T-cell (primary cell): Measurements from ENCODE around the gene ABCB1. TPM values are rescaled to one million over a fixed set of nuclear protein-coding genes. Genes with fewer than 3 reads are reported as not detected.

Experiments used
- ATAC-seq, 4 experiments: fragments of 200-7000 bp in 3 of 4; fragments of 150-1000 bp in 1 of 4; cut with Tn5 transposase; replicated peaks in 1 of 4; 1 replicate in 3 of 4; 2 replicates in 1 of 4; pipeline ENCODE4 v1.10.0; 2021; ENCODE audit warnings: moderate library complexity in 3 of 4, mild to moderate bottlenecking in 2 of 4, moderate number of reproducible peaks in 1 of 4
- CTCF ChIA-PET, 2 donors: fragments of 300-600 bp; sonication (Branson Sonifier 250); formaldehyde crosslinking; loops; one replicate each; lab custom pipeline; 2022; ENCODE audit warnings: antibody characterized with exemption in 2 of 2; lab: Charles Lee
- POLR2A ChIA-PET, 2 donors: fragments of 300-600 bp; sonication (Branson Sonifier 250); formaldehyde crosslinking; loops; one replicate each; lab custom pipeline; 2022; ENCODE audit warnings: antibody characterized with exemption in 2 of 2; lab: Charles Lee
- DNase-seq, 35 experiments: peaks; one replicate each; pipeline versions ENCODE4 v3.0.0 to v3.0.0-alpha.2; 2013 to 2023
- H3K27ac ChIP-seq: one replicate; pipeline ENCODE4 v1.5.1; 2013; ENCODE audit warnings: low read length
- H3K27me3 ChIP-seq, 2 experiments: replicated peaks in 1 of 2; 1 replicate in 1 of 2; 2 replicates in 1 of 2; pipeline versions ENCODE4 v1.6.1 to v1.7.0; 2013; ENCODE audit warnings: low read length in 1 of 2, mixed read lengths in 1 of 2; ENCODE audit not compliant: control insufficient read depth in 2 of 2, insufficient read depth in 2 of 2; ENCODE audit errors: extremely low read depth in 1 of 2
- H3K36me3 ChIP-seq, 2 donors: 1 replicate in 1 of 2; 2 replicates in 1 of 2; pipeline versions ENCODE4 v1.6.1 to v1.7.0; 2013; ENCODE audit warnings: low read length in 1 of 2; ENCODE audit not compliant: control insufficient read depth in 2 of 2, insufficient read depth in 1 of 2; ENCODE audit errors: extremely low read depth in 1 of 2
- H3K4me1 ChIP-seq, 2 experiments: 1 replicate in 1 of 2; 2 replicates in 1 of 2; pipeline versions ENCODE4 v1.6.1 to v1.7.0; 2013; ENCODE audit warnings: low read length in 2 of 2, mixed read lengths in 1 of 2; ENCODE audit not compliant: insufficient read depth in 2 of 2, control insufficient read depth in 1 of 2; ENCODE audit errors: extremely low read depth in 1 of 2
- H3K4me3 ChIP-seq, 2 donors: 1 replicate in 1 of 2; 2 replicates in 1 of 2; pipeline versions ENCODE4 v1.5.1 to v1.7.0; 2013; ENCODE audit warnings: mild to moderate bottlenecking in 2 of 2, low read length in 1 of 2, moderate library complexity in 1 of 2; ENCODE audit not compliant: control insufficient read depth in 1 of 2; ENCODE audit errors: extremely low read depth in 1 of 2
- H3K9me3 ChIP-seq: 2 replicates; pipeline ENCODE4 v1.7.0; 2013
- H3K27ac Mint-ChIP-seq, 2 donors: one replicate each; pipeline ENCODE4 v1.8.0; 2020 to 2021; ENCODE audit warnings: mild to moderate bottlenecking in 2 of 2, mixed read lengths in 2 of 2
- H3K27me3 Mint-ChIP-seq, 2 donors: one replicate each; pipeline ENCODE4 v1.8.0; 2021 to 2022; ENCODE audit warnings: mixed read lengths in 2 of 2
- H3K36me3 Mint-ChIP-seq: one replicate; pipeline ENCODE4 v1.8.0; 2021; ENCODE audit warnings: mixed read lengths
- H3K4me1 Mint-ChIP-seq, 3 donors: one replicate each; pipeline ENCODE4 v1.8.0; 2020 to 2022; ENCODE audit warnings: mixed read lengths in 3 of 3, mild to moderate bottlenecking in 1 of 3
- H3K4me3 Mint-ChIP-seq, 3 donors: one replicate each; pipeline ENCODE4 v1.8.0; 2020 to 2022; ENCODE audit warnings: mild to moderate bottlenecking in 3 of 3, mixed read lengths in 3 of 3, moderate library complexity in 3 of 3
- H3K9me3 Mint-ChIP-seq, 3 donors: one replicate each; pipeline ENCODE4 v1.8.0; 2020 to 2022; ENCODE audit warnings: mixed read lengths in 3 of 3
- WGBS: methylation state at CpG from one replicate; pipeline ENCODE4 v1.1.5; 2013; ENCODE audit warnings: missing lambda C conversion rate; ENCODE audit not compliant: insufficient coverage; 5-methylcytosine and 5-hydroxymethylcytosine counted together
- total RNA-seq, 35 experiments: library from RNA in 6 of 35; stranded (reverse) in 6 of 35; fragments of 120-200 nt in 1 of 35; gene quantifications; one replicate each; pipeline versions ENCODE4 v1.2.1 to v1.2.4 and lab custom pipeline; 2013 to 2026

Gene ABCB1
- total RNA-seq, 5 donors from 2014 or later (not counting 1 experiment from before 2014, with no cell fraction given): 12.8 to 46.4 (median 25.2) TPM

GRCh38 chr7:87604264-87604663 is 3.6 kb upstream of the ABCB1 start:
- WGBS: no CpG with 5 or more reads among the region's 1 CpG
- Histone ChIP-seq H3K36me3 (no peaks in the 10 kb centered on the region), H3K4me3 (no peak overlapping the region), H3K9me3 (no peaks in the 10 kb centered on the region), H3K4me1 (peaks cover 8 to 10% of the 10 kb centered on the region in 2 experiments), H3K27me3 (peaks cover 0 to 10% of the 10 kb centered on the region in 2 experiments), H3K27ac (no peak overlapping the region)
- POLR2A ChIA-PET: no interaction called here
- no peaks in the 10 kb centered on the region for H3K9me3 Mint-ChIP-seq
- CTCF ChIA-PET: no interaction called here
- H3K4me1 Mint-ChIP-seq: peaks cover 12 to 30% (median 15%) of the 10 kb centered on the region in 3 donors
- no peaks in the 10 kb centered on the region for H3K36me3 Mint-ChIP-seq
- DNase-seq (no peak), ATAC-seq (no peak)
- no peak overlapping the region for H3K4me3 Mint-ChIP-seq
- no peak overlapping the region for H3K27ac Mint-ChIP-seq
- H3K27me3 Mint-ChIP-seq: peaks cover 7 to 45% of the 10 kb centered on the region in 2 donors

GRCh38 chr7:87599336-87599735 is 1.3 kb downstream of the ABCB1 start:
- no peaks in the 10 kb centered on the region for H3K9me3 ChIP-seq
- POLR2A ChIA-PET: no interaction called here
- DNase-seq: peak; percentile 1 to 60 (median 25)
- 3% methylated on average over 5 of the region's 10 CpGs for WGBS
- Mint-ChIP-seq H3K36me3 (no peaks in the 10 kb centered on the region), H3K27me3 (peaks cover 7 to 40% of the 10 kb centered on the region in 2 donors), H3K4me1 (peaks cover 32 to 45% (median 39%) of the 10 kb centered on the region in 3 donors), H3K9me3 (no peaks in the 10 kb centered on the region), H3K4me3 (peak overlapping the region; percentile 78 to 91 (median 81)), H3K27ac (peak overlapping the region; percentile 29 to 79)
- peaks cover 0 to 10% of the 10 kb centered on the region in 2 experiments for H3K27me3 ChIP-seq
- peak; percentile 33 to 60 (median 52) for ATAC-seq
- peak overlapping the region; percentile 57 to 72 for H3K4me3 ChIP-seq
- no peaks in the 10 kb centered on the region for H3K36me3 ChIP-seq
- peak overlapping the region; percentile 34 for H3K27ac ChIP-seq
- CTCF ChIA-PET: interaction anchor here (0.7 to 1.8 kb wide), 4 partner anchors 12 to 54 kb away, joined by 3 to 6 read pairs (median 4); no protein-coding TSS in a partner anchor
- peaks cover 10 to 18% of the 10 kb centered on the region in 2 experiments for H3K4me1 ChIP-seq

- peak overlapping the region; percentile 8 for H3K27ac ChIP-seq
- H3K27me3 Mint-ChIP-seq: peaks cover 5 to 34% of the 10 kb centered on the region in 2 donors
- no peaks in the 10 kb centered on the region for H3K36me3 ChIP-seq
- ChIA-PET POLR2A (no interaction called here), CTCF (interaction anchor here in 1 of 2 donors (0.7 kb wide), 1 partner anchor 55 kb away, joined by 4 read pairs; no protein-coding TSS in a partner anchor)
- H3K9me3 ChIP-seq: no peaks in the 10 kb centered on the region
- no peaks in the 10 kb centered on the region for H3K36me3 Mint-ChIP-seq
- H3K4me1 Mint-ChIP-seq: peaks cover 32 to 45% (median 39%) of the 10 kb centered on the region in 3 donors
- H3K4me3 Mint-ChIP-seq: peak overlapping the region; percentile 53 to 76 (median 76)
- peak overlapping the region in 1 of 2 donors; percentile 13 for H3K4me3 ChIP-seq
- DNase-seq (peak in 1 of 35 experiments; percentile 27), ATAC-seq (no peak)
- peaks cover 10 to 18% of the 10 kb centered on the region in 2 experiments for H3K4me1 ChIP-seq
- peak overlapping the region; percentile 75 to 91 for H3K27ac Mint-ChIP-seq
- whole genome bisulfite sequencing: 50% methylated on average over 1 of the region's 4 CpGs
- H3K27me3 ChIP-seq: peaks cover 0 to 10% of the 10 kb centered on the region in 2 experiments
- H3K9me3 Mint-ChIP-seq: no peaks in the 10 kb centered on the region
Measured at GRCh38 chr7:87598234-87599009, 2.3 kb downstream of the ABCB1 start.

GRCh38 chr7:87596696-87597095 is 4.0 kb downstream of the ABCB1 start:
- Mint-ChIP-seq H3K27me3 (peaks cover 0 to 24% of the 10 kb centered on the region in 2 donors), H3K27ac (peak overlapping the region in 1 of 2 donors; percentile 8), H3K4me3 (no peak overlapping the region), H3K36me3 (no peaks in the 10 kb centered on the region), H3K4me1 (peaks cover 32 to 39% (median 36%) of the 10 kb centered on the region in 3 donors), H3K9me3 (no peaks in the 10 kb centered on the region)
- no peak for DNase-seq
- Histone ChIP-seq H3K4me1 (peaks cover 10 to 18% of the 10 kb centered on the region in 2 experiments), H3K27ac (no peak overlapping the region), H3K36me3 (no peaks in the 10 kb centered on the region), H3K9me3 (no peaks in the 10 kb centered on the region), H3K4me3 (no peak overlapping the region), H3K27me3 (peaks cover 0 to 10% of the 10 kb centered on the region in 2 experiments)
- CTCF ChIA-PET: no interaction called here
- ATAC-seq: no peak
- WGBS: no CpG with 5 or more reads among the region's 1 CpG
- POLR2A ChIA-PET: no interaction called here

- no peak for DNase-seq
- H3K27me3 Mint-ChIP-seq: peaks cover 0 to 19% of the 10 kb centered on the region in 2 donors
- H3K9me3 Mint-ChIP-seq: no peaks in the 10 kb centered on the region
- no CpG with 5 or more reads among the region's 1 CpG for WGBS
- ChIA-PET CTCF (no interaction called here), POLR2A (no interaction called here)
- Histone ChIP-seq H3K4me1 (peaks cover 13 to 21% of the 10 kb centered on the region in 2 experiments), H3K36me3 (no peaks in the 10 kb centered on the region), H3K4me3 (no peak overlapping the region), H3K9me3 (no peaks in the 10 kb centered on the region), H3K27me3 (peaks cover 0 to 10% of the 10 kb centered on the region in 2 experiments), H3K27ac (no peak overlapping the region)
- H3K4me3 Mint-ChIP-seq: no peak overlapping the region
- peak overlapping the region in 1 of 2 donors; percentile 37 for H3K27ac Mint-ChIP-seq
- peaks cover 28 to 37% (median 30%) of the 10 kb centered on the region in 3 donors for H3K4me1 Mint-ChIP-seq
- ATAC-seq: no peak
- no peaks in the 10 kb centered on the region for H3K36me3 Mint-ChIP-seq
Measured at GRCh38 chr7:87596136-87596535, 4.5 kb downstream of the ABCB1 start.

GRCh38 chr7:87592300-87592699 is 8.4 kb downstream of the ABCB1 start:
- CTCF ChIA-PET: no interaction called here

More at GRCh38 chr7:87592300-87592699, 8.4 kb downstream of the ABCB1 start:
- POLR2A ChIA-PET: interaction anchor here (0.6 kb wide), 2 partner anchors 302 to 341 kb away, joined by 3 to 4 read pairs; no protein-coding TSS in a partner anchor
- peaks cover 0 to 20% (median 13%) of the 10 kb centered on the region in 3 donors for H3K4me1 Mint-ChIP-seq
- DNase-seq (no peak), ATAC-seq (no peak)
- H3K27me3 ChIP-seq: no peaks in the 10 kb centered on the region
- H3K4me1 ChIP-seq: peaks cover 11 to 13% of the 10 kb centered on the region in 2 experiments
- H3K27ac Mint-ChIP-seq: no peak overlapping the region
- H3K9me3 Mint-ChIP-seq: no peaks in the 10 kb centered on the region
- H3K4me3 ChIP-seq: no peak overlapping the region
- H3K36me3 Mint-ChIP-seq: peaks cover 3% of the 10 kb centered on the region
- H3K27me3 Mint-ChIP-seq: peaks cover 0 to 3% of the 10 kb centered on the region in 2 donors
- no peak overlapping the region for H3K4me3 Mint-ChIP-seq
- no peak overlapping the region for H3K27ac ChIP-seq
- no peaks in the 10 kb centered on the region for H3K9me3 ChIP-seq
- WGBS: no CpG with 5 or more reads among the region's 1 CpG
- H3K36me3 ChIP-seq: no peaks in the 10 kb centered on the region
